Fibroblast of pulmonary artery (primary cell): ENCODE data around the gene AKAP13.

Experiments
- DNase-seq: peaks from one replicate; pipeline ENCODE4 v3.0.0-alpha.2; 2010; ENCODE audit warnings: low read depth
- H3K4me3 ChIP-seq: replicated peaks from 2 replicates; pipeline ENCODE4 v1.5.1; 2011; ENCODE audit warnings: low read depth, mild to moderate bottlenecking, control low read depth, low read length, moderate library complexity
- TF ChIP-seq, protein P1 (sequence below): IDR thresholded peaks from 2 replicates; pipeline ENCODE4 v1.5.1; 2011; ENCODE audit warnings: mild to moderate bottlenecking, control low read depth, low read length, inconsistent platforms; ENCODE audit errors: missing control alignments

The AKAP13 gene

DNA sequence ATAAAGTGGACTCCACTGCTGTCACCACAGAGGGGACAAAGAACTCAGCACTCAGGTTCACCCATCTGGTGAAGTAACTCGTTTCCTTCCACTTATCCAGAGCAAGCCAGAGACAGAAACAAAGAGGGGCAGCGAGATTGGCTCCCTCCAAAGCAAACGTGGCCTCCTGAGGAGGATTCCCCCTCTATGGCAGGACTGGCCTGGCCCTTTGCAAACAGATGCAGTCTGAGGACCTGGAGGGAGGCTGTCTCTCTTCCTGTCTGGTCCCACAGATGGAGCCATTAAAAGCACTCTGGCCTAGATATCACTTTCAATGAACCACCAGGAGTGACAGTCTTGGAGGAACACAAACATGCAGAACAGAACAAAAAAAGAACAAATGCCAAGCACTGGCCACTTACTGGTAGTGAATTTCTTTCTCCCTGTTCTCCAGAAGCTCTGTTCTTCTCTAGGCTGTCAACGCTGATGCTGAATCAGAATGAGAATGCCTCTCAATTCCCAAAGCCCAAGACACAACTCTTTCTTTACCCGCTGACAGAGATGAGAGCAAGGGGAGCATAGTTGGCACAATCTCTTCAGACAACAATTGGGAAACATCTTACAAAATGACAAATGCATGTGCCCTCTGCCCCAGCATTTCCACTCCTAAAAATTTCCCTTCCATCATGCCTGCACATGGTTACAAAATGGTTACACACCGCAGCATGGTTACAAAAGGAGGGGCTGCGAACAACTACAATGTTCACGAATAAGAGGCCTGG is 400.0 kb downstream of the AKAP13 start:
- no peak for DNase-seq
- H3K4me3 ChIP-seq: no peak overlapping the region
- TF ChIP-seq, protein P1, sequence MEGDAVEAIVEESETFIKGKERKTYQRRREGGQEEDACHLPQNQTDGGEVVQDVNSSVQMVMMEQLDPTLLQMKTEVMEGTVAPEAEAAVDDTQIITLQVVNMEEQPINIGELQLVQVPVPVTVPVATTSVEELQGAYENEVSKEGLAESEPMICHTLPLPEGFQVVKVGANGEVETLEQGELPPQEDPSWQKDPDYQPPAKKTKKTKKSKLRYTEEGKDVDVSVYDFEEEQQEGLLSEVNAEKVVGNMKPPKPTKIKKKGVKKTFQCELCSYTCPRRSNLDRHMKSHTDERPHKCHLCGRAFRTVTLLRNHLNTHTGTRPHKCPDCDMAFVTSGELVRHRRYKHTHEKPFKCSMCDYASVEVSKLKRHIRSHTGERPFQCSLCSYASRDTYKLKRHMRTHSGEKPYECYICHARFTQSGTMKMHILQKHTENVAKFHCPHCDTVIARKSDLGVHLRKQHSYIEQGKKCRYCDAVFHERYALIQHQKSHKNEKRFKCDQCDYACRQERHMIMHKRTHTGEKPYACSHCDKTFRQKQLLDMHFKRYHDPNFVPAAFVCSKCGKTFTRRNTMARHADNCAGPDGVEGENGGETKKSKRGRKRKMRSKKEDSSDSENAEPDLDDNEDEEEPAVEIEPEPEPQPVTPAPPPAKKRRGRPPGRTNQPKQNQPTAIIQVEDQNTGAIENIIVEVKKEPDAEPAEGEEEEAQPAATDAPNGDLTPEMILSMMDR: no peak

DNA sequence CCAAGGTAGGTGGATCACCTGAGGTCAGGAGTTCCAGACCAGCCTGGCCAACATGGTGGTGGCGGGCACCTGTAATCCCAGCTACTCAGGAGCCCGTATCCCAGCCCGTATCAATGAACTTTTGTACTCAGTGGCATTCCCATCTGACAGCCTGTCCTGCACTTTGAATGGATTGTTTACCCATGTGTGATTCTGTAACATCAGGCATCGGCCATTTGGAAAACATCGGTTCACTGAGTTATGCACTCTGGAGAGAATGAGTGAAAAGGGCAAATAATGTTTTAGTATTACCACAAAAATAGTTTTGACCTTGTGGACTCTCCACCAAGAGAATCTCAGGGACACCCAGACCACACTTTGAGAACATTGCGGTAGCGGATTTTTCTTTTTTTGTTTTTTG is 400.7 kb downstream of the AKAP13 start:
- TF ChIP-seq, protein P1: no peak
- H3K4me3 ChIP-seq: no peak overlapping the region
- DNase-seq: no peak

DNA sequence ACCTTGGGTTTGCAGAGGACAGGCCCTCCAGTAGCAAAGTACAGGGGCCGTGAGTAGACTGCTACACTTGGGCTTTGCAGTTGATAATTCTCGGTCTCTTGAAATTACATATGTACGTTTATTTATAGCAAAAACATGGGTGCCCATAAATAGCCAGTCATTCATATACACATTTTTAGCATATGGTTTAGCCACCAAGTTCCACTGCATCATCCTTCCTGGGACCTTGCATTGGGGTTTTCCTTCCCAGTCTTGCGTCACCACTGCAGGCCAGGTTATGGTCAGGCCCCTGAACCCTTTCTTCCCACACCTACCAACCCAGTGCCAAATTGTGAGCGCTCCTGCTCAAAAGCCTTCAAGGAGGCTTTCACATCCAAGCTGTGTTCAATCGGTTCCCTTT is 401.7 kb downstream of the AKAP13 start:
- TF ChIP-seq, protein P1: no peak
- no peak for DNase-seq
- no peak overlapping the region for H3K4me3 ChIP-seq

DNA sequence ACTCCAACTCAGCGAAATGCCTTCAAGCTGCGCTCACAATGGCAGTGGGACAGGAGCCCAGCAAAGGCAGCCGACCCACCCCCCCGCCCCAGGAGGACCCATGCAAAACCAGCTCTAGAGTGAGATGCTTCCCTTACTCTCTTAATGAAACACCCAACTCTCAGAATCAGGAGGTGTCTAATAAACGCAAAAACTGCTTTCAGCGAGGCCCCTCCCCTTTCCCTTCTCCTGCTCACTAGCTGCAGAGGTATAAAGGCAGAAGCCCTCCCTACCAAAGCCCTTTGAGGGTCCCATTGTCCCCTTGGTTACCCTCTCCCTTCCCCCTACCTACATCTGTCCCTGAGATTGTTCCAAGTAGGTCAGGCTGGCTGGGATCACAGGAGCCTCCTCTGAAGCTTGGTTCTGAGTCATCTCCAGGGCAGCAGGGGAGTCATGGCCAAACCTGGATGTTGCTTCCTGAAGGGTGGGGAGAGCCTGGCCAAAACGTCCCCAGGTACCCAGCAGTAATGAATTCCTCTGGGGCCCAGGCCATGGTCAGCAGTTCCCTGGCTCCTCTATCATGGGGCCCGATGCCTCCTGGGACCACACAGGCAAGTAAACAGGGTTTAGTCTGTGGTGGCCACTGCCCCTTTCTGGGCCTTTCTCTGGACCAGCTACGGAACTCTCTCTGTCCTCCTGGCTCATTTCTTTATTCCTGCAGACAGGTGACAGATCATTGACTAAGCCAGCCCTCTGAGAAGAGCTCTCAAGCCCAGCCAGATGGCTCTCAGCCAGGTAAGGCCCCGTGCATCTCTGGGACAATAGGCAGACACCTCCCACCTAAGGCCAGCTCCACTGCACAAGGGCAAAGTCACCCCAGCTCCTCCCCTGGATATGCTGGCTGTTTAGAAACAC is 405.7 kb downstream of the AKAP13 start:
- H3K4me3 ChIP-seq: no peak overlapping the region
- DNase-seq: no peak
- TF ChIP-seq, protein P1: no peak

DNA sequence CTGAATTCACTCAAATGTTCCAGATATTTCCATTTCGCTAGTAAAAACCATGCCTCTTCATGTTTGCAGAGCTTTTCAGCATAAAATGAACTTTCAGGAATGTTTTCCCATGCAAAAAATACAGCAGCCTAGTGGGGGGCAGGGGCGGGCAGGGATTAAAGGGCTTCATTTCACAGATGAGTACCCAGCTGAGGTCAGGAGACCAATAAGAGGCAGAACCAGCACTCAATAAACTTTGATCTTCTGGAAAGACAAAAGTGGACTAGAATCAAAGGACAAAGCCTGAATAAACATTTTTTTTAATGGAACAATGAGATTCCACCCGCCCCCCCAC is 406.3 kb downstream of the AKAP13 start:
- TF ChIP-seq, protein P1: no peak
- H3K4me3 ChIP-seq: no peak overlapping the region
- no peak for DNase-seq

DNA sequence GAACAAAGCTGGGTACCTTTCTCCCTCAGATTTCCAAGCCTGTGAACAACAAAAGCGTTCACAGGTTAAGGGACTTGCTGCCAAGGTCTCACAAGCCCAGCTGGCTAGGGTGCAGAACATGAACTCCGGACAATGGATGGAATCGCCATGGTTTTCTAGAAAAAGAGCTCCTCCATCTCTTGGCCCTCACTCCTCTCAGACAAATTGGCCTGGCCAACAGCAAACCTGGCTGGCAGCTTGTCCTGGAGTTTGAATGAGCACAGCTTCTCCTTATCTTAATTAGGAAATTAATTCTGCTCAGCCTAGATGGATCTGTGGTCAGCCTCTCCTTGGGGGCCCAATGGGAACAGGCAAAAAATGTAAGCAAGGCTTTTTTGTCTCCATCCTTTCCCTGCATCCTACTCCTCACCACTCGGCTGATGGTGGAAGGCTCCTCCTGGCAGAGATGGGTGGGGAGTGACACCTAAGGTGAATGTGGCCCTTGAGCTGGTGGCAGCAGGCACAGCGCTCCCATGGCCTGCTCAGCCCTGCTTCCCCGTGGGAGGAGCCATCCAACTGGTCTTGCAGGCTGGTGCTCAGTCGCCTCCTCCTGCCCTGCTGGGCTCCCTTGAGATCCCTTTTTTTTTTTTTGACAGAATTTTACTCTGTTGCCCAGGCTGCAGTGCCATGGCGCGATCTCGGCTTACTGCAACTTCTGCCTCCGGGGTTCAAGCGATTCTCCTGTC is 408.5 kb downstream of the AKAP13 start:
- DNase-seq: no peak
- TF ChIP-seq, protein P1: no peak
- H3K4me3 ChIP-seq: no peak overlapping the region
